NCI-H1092 treated with DMSO at 0.1 percent for 48 hours (cell line): ENCODE data around the gene NFKB1.
"Not testable (repeated sequence)": the region's sequence is repeated elsewhere in the genome, so short reads cannot be mapped to it uniquely, and the experiment has no call there.

Source experiments
- DNase-seq: peaks from one replicate; lab custom pipeline; 2025; lab: John Stamatoyannopoulos, UW

Gene NFKB1

GRCh38 chr4:102565696-102566095 lies 64.5 kb downstream of the NFKB1 start:
- no peak for DNase-seq

GRCh38 chr4:102566426-102566825 lies 65.3 kb downstream of the NFKB1 start:
- no peak for DNase-seq

- no peak for DNase-seq
Measured at GRCh38 chr4:102567427-102567826, 66.3 kb downstream of the NFKB1 start.

GRCh38 chr4:102569200-102569599 lies 68.0 kb downstream of the NFKB1 start:
- no peak for DNase-seq

GRCh38 chr4:102570211-102570610 lies 69.1 kb downstream of the NFKB1 start:
- not testable (repeated sequence) for DNase-seq

GRCh38 chr4:102572452-102572851 lies 71.3 kb downstream of the NFKB1 start:
- DNase-seq: no peak

GRCh38 chr4:102574317-102574716 lies 73.2 kb downstream of the NFKB1 start:
- DNase-seq: no peak

- DNase-seq: no peak
Measured at GRCh38 chr4:102575369-102576129, 74.4 kb downstream of the NFKB1 start.

- DNase-seq: no peak
Measured at GRCh38 chr4:102578270-102578669, 77.1 kb downstream of the NFKB1 start.

GRCh38 chr4:102578819-102579218 lies 77.7 kb downstream of the NFKB1 start:
- DNase-seq: no peak

- no peak for DNase-seq
Measured at GRCh38 chr4:102579794-102580462, 78.8 kb downstream of the NFKB1 start.

- DNase-seq: no peak
Measured at GRCh38 chr4:102580463-102580842, 79.3 kb downstream of the NFKB1 start.

- DNase-seq: no peak
Measured at GRCh38 chr4:102584091-102584490, 82.9 kb downstream of the NFKB1 start.

- DNase-seq: no peak
Measured at GRCh38 chr4:102585329-102585728, 84.2 kb downstream of the NFKB1 start.

GRCh38 chr4:102586002-102586643 lies 85.0 kb downstream of the NFKB1 start:
- no peak for DNase-seq

- DNase-seq: no peak
Measured at GRCh38 chr4:102586644-102587021, 85.5 kb downstream of the NFKB1 start.

- DNase-seq: no peak
Measured at GRCh38 chr4:102589743-102590142, 88.6 kb downstream of the NFKB1 start.

- DNase-seq: no peak
Measured at GRCh38 chr4:102592256-102592655, 91.1 kb downstream of the NFKB1 start.

- no peak for DNase-seq
Measured at GRCh38 chr4:102593147-102593546, 92.0 kb downstream of the NFKB1 start.

GRCh38 chr4:102594000-102594399 lies 92.8 kb downstream of the NFKB1 start:
- no peak for DNase-seq

GRCh38 chr4:102596532-102596931 lies 95.4 kb downstream of the NFKB1 start:
- no peak for DNase-seq

- no peak for DNase-seq
Measured at GRCh38 chr4:102598086-102598761, 97.1 kb downstream of the NFKB1 start.
